ENCODE results near the gene NAV2.
"Not testable (repeated sequence)": the region's sequence is repeated elsewhere in the genome, so short reads cannot be mapped to it uniquely, and the experiment has no call there.

Gene NAV2

DNA sequence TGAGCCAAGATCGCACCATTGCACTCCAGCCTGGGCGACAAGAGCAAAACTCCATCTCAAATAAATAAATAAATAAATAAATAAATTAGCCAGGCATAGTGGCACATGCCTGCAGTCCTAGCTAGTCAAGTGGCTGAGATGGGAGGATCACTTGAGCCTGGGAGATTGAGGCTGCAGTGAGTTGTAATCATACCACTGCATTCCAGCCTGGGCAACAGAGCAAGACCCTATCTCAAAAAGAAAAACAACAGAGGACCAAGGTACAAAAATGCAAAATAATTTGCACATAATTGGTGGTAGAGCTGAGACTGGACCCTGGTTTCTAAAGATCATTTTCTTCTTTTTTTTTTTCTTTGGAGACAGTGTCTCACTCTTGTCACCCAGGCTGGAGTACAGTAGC is 294.0 kb downstream of the NAV2 start:
- DNase-seq (ENCODE audit: low read depth), result not testable (repeated sequence)

DNA sequence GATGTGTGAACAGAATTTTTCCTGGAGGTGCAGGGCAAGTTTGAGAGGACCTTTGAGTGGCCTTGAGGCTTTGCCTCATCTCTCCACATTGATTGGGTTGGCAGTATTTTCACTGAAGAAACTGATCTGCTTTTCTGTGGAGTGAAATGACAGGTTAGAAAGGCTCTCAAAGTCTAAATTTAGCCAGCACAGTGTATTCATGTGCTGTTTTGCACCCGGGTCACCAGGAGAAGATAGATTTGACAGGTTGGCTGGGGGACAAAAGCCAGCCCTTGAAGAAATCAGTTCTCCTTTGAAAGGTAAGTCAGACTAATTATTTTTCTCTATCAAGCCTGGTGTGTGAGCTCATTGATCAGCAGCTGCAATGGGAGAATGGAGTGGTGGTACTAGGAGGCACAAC is 294.7 kb downstream of the NAV2 start:
- DNase-seq (ENCODE audit: low read depth), result no peak

DNA sequence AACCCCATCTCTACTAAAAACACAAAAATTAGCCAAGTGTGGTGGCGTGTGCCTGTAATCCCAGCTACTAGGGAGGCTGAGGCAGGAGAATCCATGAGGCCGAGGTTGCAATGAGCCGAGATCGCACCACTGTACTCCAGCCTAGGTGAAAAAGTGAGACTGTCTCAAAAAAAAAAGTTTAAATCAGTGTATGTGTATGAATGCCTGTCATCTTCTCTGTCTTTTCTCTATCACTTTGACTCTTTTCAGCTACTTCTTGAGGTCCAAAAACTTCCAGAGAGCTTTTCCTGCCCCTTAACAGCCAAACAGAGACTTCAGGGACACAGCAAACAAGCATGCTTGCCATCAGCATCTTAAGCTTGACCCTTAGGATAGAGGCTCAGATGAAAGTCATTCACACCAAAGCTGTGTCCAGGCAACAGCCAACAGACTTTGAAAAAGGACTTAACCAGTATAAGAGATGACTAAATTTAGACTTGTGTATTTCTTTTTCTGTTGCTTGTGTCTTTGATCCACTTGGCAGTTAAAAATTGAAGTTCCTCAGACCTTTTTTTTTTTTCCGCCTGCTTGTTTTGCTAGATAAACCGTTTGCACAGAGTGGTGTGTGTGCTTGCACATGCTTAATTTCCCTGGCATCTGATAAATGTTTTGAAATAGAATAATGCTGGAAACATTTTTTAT is 295.7 kb downstream of the NAV2 start:
- DNase-seq (ENCODE audit: low read depth), result no peak

DNA sequence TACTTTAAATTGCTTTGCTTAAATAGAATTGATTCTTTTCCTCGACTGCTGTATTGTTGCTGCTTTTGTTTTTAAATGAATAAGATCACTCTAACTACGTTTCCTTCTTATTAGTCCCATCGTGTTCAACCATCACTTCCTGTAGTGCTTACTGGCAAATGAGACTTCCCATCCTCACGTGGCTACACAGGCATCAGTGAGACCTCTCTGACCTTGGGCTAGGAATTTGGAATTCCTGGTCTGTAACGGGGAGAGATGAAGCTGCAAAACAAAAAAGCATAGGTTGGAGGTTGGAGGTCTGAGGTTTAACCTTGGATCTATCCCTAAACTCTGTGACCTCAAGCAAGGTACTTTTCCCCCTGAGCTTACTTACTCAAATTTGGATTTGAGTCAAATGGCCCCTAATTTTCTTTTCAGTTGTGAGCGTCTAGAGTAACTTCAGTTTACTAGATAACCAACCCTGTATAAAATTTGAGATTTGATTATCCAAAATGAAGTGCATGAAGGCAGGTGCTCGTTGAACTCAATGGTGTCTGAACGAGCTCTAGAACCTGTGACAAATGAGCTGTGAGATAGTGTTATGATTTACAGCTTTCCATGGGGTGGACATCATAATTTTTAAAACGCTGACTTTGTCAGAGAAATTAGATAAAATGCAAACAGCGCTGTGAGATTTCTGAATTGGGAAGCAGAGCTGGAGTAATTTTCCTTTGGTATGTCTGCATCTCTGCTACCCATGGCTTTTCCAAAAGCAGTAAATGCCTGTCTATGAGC is 296.4 kb downstream of the NAV2 start:
- DNase-seq (ENCODE audit: low read depth), result no peak

DNA sequence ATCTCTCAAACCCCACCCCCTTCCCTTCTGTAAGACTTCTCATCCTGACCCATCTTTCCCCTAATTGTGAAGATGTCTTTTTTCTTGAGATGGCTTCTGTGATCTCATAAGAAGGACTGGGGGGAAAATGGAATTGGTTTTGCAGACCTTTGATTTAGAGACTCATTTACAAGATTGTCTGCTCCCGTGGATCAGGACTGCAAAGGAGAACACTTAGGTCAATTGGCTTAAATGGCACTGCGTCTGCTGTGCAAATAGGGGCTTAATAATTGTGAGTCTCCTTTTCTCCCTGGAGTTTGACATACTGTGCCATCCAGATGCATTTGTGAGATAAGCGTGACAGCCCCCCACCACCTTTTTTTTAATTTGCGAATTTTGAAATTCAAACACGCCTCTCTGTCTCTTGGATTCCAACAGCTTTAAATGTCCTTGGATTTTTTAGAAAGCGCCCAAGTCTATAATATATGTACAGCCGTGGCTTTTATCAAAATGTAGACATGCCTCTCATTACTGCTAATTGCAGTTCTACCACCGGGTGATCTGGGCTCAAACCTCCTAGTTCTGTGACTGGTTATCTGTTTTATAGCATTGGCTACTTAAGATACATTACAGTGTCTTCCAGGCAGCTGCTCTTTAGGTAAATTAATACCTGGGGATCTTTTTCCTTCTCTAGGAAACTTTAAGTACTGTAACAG is 297.7 kb downstream of the NAV2 start:
- no peak for DNase-seq (ENCODE audit: low read depth)

DNA sequence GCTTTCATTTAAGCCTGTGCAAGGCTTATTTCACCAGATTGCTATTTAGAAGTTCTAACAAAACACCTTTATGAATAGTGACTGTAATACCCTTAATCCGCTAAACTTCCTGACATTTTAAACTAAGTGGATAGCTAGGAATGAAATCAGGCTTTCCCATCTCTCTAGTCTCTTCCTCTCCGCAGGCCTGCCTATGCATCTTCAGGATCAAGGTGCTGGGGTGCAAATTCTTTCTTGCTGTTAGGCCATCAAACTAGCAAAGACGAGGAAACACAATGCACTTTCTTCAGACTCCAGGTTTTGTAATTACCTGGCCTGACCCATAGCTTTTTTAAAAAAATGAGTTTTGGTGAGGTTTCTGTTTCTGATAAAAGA is 298.2 kb downstream of the NAV2 start:
- DNase-seq (ENCODE audit: low read depth), result no peak

DNA sequence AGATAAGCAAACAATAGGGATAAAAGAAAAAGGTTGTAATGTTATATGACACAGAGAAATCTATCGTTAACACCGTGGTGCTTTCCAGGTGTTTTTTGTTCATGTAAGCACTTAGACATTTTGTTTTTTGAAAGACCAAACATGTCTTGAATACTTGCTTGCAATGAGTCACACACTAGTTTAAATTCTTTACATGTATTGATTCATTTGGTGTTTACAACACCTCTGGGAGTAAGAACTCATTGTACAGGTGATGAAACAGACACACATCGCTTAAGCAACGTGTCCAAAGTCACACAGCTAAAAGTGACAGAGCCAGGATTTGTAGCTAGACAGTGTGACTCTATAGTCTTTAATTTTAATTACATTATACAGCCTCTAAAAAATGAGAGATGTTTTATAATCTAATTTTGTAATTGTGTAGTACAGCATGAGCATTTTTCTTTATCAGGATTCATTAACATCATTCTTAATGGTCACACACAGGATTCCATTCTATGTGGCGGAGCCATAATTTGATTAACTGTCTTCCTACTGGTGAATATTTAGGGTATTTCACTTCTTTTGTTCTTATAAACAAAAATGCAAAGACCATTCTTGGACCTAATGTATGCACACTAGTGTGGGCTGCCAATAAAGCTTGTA is 298.8 kb downstream of the NAV2 start:
- DNase-seq (ENCODE audit: low read depth), result no peak

DNA sequence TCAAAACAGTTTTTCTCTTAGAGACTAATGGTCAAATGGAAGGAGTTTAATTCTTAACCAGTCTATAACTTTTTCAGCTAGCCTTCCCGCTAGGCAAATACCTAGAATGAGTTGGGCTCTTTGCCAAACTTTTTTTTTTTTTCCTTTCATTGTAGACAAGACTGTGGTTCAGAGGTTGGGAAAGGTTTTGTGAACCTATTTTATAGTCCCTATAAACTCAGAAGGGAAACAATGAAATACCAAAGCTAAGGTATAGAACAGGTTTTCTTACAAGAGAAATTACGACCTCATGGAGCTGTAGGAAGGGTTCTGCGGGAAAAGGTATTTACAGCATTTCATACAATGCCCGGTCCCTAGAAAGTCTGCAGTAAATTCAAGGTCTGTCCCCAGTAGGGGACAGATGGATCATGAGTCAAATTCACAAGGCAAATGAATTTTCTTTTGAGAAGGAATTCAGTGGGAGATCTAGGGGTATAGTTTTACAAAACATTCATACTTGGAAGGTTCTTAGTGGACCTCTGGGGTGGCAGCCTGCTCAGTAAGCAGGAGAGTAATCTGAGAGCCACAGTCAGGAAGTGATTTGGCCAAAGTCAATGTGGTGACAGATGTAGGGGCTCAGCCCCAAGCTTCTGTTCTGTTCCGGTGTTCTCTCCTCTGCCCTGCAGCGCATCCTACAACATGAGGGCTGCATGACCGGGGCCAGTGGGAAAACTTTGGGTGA is 300.9 kb downstream of the NAV2 start:
- DNase-seq (ENCODE audit: low read depth), result no peak

DNA sequence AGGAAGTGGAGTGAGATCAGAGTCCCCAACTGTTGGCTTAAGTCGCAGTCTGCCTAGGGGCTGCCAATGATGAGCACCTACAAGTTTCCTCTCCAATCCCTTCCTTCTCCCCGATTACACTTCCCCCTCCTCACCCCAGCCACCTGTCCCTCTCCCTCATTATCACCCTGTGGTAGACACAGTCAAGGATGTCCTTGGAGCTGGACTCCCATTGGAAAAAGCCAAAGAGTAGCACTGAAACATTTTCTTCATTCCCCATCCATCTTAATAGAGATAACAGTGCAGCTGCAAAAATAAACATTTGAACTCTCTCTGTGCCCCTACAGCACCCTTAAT is 301.4 kb downstream of the NAV2 start:
- DNase-seq (ENCODE audit: low read depth), result no peak

DNA sequence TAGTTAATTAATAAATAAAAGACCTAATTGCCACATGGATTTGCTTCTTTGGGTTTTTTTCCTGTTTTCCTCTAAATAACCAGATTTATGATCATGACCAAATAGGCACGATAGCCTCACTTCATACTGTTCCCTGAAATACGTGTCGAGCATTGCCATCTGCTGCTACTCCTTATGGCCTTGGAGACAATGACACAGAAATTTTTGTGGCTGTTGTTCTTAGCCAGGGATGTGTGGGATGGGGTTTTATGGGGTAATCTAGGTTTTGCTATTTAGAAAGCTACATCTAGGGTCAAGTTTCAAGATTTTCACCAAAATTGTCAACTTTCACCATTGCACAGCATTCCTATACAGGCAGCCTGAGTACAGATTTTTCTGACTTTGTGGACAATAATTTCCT is 302.5 kb downstream of the NAV2 start:
- no peak for DNase-seq (ENCODE audit: low read depth)

DNA sequence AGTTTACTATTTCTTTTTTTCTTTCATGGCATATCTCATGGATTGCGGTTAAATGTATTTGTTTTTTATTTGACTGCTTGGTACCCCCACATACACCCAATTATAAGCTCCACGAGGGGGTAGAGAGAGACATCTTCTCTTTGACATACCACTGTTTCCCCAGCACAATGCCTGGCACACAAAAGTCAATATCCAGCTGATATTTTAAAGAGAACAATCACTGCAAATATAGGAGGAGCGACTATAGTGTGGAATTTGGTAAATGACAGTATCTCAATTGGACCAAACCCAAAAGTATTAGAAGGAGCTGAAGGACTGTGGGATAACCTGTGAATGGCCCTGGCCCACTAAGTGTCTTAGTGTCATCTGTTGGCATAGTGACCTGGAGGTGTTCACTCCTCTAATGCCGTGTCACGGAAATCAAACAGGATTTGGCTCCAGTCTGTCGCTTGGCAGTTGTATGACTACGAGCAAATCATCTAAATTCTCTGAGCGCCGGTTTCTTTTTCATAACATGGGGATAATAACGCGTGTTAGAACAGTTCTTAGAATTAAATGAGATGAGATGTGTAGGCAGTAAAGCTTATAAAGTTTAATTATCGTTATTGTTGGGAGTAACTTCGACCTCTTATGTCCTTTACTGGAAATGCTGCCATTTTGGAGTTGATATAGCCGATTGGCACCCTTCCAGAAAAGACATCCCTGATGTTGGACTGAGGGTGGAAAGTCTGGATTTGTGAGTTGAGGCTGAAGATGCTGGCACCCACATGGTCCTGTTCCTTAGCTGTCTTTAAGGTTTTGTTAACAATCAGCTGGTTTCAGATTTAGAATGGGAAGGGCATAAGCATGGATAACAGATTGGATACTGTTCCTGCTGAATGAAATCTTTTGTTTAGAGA is 303.1 kb downstream of the NAV2 start:
- no peak for DNase-seq (ENCODE audit: low read depth)

DNA sequence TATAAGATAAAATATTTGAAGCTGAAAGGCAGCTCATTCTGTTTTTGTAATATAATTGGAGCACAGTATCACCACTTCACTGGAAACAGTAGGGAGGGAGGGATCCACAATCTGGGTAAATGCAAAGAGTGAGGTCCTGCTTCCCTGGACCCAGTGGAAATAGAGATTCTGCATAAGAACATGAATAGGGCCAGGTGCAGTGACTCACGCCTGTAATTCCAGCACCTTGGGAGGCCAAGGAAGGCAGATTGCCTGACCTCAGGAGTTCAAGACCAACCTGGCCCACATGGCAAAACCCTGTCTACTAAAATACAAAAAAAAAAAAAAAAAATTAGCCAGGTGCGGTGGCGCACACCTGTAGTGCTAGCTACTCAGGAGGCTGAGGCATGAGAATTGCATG is 303.9 kb downstream of the NAV2 start:
- DNase-seq (ENCODE audit: low read depth), result no peak

DNA sequence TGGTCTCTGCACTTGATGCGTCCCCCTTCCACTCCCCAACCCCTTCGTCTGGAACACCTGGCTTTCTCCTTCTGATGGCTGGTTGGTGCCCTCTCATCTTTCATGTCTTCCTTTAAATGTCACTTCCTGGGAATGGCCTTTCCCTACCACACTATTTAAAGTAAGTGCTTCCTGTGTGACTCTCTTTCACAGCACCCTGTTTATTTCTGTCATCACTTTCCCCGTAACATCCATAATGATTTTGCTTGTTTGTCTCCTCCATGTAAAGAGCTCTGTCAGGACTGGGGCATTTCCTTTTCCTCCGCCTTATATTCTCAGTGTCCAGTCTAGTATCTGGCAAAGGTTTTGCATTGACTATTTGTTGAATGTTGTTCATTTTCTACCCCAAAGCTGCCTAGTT is 304.7 kb downstream of the NAV2 start:
- DNase-seq (ENCODE audit: low read depth), result no peak

DNA sequence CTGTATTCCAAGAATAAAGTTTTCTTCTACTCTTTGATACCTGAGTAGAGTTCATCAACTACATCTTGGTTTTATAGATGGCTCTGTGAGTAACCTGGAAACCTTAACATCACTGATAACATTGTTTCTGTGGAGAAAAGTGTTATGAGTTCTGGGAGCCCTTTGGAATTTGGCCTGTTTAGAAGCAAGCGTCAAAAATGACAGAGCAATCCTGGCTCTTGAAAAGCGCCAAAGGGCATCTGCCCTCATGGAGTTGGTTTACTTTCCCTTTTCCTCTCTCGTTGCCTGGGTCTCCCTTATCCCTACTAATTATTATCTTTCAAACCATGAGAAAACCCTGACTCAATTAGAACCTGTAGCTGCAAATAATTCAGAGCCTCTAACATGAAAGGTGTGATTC is 307.6 kb downstream of the NAV2 start:
- no peak for DNase-seq (ENCODE audit: low read depth)

DNA sequence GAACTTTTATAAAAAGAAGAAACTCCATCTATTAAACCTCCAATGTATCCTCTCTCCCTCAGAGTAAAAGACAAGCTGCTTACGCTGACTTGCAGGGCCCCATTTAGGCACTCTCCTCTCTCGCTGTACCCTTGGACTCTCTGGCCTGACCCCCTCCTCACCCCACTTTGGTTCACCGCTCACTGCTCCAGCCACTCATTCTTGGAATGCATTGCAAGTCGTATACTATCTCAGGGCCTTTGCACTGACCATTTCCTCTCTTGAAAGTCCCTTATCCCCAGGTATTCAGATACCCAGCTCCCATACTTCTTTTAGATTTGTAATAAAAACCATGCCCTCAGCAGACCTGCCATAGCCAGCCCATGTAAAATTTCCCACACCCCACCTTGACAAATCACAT is 308.1 kb downstream of the NAV2 start:
- no peak for DNase-seq (ENCODE audit: low read depth)

DNA sequence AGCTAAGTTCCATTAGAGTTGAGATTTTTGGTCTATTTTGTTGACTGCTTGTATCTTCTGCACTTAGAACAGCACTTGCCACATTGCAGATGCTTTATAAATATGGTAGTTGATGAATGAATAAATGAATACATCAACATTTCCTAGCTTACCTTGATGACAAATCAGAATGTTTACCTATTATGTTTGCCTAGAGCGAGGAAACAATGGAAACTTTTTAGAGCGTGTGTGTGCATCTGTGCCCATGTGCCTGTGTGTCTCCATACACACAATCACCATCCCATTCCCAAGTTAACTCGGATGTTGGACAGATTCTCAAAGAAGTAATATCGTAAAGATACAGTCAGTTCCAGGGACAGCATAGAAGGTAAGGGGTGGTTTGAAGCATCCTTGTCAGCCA is 308.6 kb downstream of the NAV2 start:
- DNase-seq (ENCODE audit: low read depth), result no peak

DNA sequence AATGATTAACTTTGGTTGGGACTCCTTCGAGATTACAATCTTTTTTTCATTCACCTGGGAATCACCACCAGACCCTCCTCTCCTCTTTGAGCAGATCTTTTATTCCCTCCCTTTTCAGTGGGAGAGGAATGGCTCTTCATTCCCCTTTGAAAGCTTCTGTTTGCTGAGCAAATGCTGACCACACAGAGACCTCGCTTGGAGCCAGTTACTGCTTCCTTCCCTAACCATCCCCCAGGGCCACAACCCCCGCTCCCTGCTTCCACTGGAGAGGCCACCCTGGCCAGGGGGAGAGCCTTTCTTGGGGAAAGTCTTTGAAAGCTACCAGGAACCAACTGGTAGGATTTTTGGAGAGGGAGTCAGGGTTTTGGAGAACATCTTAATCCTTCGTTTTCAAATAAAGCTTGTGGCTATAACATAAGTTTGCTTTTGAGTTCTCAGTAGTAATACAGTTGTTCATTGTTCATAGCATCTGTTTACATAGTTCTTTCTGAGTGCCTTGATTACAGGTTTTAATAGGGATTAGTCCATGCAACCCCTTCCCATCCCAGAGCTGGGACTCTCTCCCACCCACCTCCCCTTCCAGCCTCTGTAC is 309.2 kb downstream of the NAV2 start:
- no peak for DNase-seq (ENCODE audit: low read depth)

DNA sequence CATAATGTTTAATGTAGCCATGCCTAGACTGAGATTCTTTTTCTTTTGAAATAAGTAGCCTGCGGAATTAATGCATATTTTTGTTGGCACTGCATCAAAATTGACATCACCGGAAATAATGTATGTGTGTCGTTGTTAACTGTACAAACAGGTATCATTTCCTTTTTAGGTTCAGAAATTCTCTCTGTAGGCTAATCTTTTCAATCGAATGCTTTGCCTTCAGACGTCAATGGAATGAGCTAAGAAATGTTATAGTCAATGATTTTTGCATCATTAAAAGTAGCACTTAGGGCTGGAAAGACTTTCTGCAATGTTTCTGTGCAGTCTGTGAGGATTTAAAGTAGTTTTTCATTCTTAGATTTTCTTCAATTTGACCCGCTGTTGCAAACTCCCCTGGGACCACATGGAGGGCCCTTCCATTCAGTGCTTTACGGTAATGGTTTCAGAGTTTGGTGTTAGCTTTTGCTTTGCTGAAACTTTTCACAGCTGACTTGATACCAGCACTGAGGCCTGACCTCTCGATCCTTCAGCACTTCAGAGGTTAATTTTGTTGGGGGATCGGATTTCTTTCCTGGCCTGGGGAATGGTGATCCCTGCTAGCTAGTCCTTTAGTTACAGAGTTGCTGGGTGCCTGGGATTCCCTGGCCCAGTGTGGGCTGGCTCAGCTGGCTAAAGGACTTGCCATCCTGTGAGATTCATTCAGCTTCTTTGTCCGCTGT is 309.9 kb downstream of the NAV2 start:
- DNase-seq (ENCODE audit: low read depth), result no peak

DNA sequence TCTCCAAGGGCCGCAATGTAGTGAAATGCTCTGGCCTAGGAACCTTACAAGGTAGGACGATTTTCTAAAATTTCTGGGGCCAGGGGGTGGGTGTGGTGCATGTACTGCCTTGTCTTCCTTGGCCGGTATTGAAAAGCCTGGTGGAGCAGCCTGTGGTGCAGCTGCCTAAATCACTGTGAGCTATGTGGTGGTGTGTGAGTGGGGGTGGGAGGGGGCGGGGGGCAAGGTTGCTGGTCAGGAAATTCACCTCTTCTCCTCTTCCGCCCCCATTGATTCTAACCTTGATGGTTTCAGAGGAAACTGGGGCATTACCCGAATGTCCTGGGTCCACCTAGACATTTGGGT is 310.4 kb downstream of the NAV2 start:
- no peak for DNase-seq (ENCODE audit: low read depth)

DNA sequence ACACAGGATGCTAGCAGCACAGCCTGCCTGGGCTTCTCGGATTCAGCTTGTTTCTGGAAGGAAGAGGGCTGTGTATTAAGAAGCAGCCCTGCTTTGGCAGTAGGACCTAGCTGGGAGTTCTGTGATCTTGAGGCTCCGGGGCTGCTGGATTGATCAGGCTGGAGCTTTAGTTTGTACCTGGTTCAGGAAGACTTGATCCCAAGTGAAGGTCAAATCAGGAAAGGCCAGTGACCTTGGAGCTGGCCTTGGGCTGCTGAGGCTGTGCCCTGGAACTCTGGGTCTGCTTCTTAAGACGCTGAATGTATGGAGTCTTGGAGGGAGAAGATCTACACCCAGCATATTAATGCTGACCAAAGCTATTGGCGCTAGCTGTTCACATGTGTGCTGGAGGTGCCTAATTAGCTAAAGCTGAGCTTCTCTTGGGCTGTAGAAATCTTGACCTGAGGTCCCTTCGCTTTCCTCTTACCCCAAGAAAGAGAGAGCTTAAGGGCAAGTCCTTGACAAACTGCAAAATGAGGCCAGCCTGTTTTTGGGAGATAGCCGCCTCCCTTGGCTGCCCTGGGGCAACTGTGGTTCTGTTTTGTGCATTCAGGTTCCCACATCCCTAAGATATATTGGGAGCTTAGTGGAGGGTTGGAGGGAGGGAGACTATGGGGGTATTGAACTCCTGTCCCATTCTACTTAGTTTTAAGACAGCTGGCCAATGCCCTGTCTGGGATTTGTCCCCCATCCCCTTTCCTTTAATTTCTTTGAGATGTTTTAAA is 311.7 kb downstream of the NAV2 start:
- no peak for DNase-seq (ENCODE audit: low read depth)

Data from stimulated activated CD8-positive, alpha-beta memory T cell treated with anti-CD3 and anti-CD28 coated beads, Interleukin-15, amount 100 ng/mL, for 24 hours (primary cell).